ENCODE data around the gene VTI1A.

Gene VTI1A

DNA sequence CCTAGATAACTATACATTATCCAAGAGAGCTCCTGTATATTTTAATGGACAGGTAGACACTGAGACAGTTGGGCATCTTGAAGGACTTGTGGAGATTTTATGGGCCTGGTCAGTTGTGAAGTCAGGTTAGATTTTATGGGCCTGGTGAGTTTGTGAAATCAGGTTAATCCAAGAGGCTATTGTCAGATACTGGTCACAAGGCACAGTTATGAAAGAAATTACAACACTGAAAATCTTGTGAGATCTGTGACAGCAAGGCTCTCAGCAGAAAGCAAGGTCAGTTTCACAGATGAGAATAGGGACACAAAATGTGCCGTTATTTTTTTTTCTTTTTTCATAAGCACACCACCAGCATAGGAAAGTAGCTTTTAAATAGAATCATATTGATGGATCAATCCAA lies 167.6 kb downstream of the VTI1A start:
- DNase-seq (ENCODE audit: insufficient read length, low spot score) (no peak), FAIRE-seq (no peak)
- TF ChIP-seq, protein P1, sequence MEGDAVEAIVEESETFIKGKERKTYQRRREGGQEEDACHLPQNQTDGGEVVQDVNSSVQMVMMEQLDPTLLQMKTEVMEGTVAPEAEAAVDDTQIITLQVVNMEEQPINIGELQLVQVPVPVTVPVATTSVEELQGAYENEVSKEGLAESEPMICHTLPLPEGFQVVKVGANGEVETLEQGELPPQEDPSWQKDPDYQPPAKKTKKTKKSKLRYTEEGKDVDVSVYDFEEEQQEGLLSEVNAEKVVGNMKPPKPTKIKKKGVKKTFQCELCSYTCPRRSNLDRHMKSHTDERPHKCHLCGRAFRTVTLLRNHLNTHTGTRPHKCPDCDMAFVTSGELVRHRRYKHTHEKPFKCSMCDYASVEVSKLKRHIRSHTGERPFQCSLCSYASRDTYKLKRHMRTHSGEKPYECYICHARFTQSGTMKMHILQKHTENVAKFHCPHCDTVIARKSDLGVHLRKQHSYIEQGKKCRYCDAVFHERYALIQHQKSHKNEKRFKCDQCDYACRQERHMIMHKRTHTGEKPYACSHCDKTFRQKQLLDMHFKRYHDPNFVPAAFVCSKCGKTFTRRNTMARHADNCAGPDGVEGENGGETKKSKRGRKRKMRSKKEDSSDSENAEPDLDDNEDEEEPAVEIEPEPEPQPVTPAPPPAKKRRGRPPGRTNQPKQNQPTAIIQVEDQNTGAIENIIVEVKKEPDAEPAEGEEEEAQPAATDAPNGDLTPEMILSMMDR (IDR thresholded peaks at IDR 0.05; ENCODE audit: insufficient read depth, missing control alignments) = no peak

DNA sequence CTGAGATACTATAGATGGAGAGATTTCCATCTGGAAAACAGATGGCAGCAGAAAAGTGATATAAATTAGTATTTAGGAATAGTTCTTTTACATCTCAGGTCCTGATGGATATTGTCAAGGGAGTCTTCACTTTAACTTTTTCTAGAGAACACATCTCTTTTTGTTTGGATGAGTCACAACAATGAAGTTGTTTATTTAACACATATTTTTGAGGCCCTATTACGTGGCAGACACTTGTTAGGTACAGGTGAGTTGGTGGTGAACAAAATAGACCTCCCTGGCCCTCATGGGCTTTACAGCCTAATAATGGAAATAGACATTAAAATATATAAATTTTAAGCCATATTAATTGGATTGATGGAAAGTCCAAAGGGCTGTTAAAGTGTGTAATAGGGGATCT lies 168.3 kb downstream of the VTI1A start:
- no peak for FAIRE-seq
- TF ChIP-seq, protein P1 (IDR thresholded peaks at IDR 0.05; ENCODE audit: insufficient read depth, missing control alignments) = no peak
- no peak for DNase-seq (ENCODE audit: insufficient read length, low spot score)

DNA sequence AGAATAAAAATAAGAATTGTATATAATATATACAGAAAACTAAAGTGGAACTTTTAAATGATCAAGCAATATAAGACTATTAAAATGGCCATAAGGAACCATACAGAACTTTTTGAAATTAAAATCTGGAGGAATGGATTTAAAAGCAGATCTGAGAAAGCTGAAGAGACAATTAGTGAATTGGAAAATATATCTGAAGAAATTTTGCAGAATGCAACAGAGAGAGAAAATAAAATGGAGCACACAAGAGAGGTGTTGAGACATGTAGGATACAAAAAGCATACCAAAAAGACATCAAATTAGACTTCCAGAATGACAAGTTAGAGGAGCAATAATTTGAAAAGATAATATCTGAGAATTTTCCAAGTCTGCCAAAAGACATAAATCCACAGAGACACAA lies 169.6 kb downstream of the VTI1A start:
- FAIRE-seq = no peak
- TF ChIP-seq, protein P1 (IDR thresholded peaks at IDR 0.05; ENCODE audit: insufficient read depth, missing control alignments) = no peak
- DNase-seq (ENCODE audit: insufficient read length, low spot score) = no peak

DNA sequence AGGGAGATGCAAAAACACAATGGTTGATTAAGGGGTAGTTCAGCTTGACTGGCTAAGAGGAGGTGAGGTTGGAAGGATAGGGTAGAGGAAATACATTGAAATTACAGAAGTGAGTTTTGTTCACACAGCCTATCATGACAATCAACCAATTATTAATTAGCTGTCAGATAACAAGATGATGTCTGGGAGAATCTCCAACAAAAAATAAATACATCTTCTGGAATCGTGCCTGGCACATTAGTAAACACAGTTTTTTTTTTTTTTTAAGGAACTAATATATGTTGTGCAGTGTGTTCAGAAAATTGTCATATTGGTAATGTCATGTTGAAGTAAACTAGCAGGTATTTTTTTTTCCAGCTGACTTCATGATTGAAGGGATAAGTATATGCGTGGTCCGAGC lies 171.8 kb downstream of the VTI1A start:
- DNase-seq (ENCODE audit: insufficient read length, low spot score) = no peak
- no peak for FAIRE-seq
- TF ChIP-seq, protein P1 (IDR thresholded peaks at IDR 0.05; ENCODE audit: insufficient read depth, missing control alignments) = no peak

DNA sequence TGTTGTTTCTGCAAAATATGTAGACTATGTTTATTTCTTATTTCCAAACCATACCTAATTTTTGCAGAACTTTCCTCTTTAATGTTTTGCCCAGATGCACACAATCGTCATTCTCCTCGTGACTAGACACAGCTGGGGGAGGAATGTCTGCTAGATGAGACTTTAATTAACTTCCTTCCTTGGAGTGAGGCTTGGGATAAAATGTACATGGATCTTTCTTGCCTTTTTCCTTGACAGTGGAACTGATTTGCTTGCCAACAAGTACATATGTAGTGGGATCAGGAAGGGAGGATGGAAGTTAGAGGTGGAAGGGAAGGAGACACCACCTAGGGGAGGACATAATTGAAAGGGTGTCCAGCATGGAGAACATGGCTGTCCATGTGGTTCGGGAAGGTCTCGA lies 172.5 kb downstream of the VTI1A start:
- TF ChIP-seq, protein P1 (IDR thresholded peaks at IDR 0.05; ENCODE audit: insufficient read depth, missing control alignments) = no peak
- no peak for FAIRE-seq
- no peak for DNase-seq (ENCODE audit: insufficient read length, low spot score)

DNA sequence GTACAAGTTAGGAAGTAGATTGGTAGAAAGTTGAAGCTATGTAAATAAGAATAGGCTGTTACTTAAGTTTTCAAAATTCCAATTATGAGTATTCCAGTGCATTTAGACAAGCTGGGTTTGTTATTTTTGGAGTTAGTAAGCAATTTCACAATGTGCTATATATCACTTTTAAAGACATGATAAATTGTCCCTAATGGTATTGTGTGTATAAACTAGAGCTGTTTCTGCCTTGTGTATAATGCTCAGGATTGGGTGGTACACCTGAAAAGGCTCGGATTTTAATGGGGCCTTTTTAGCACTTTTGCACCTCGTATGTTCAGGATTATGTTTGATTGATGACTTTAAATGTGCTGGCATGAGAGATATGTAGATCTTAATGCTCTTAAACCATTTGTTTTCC lies 175.8 kb downstream of the VTI1A start:
- DNase-seq (ENCODE audit: insufficient read length, low spot score) (no peak), FAIRE-seq (no peak)
- TF ChIP-seq, protein P1 (IDR thresholded peaks at IDR 0.05; ENCODE audit: insufficient read depth, missing control alignments) = no peak

DNA sequence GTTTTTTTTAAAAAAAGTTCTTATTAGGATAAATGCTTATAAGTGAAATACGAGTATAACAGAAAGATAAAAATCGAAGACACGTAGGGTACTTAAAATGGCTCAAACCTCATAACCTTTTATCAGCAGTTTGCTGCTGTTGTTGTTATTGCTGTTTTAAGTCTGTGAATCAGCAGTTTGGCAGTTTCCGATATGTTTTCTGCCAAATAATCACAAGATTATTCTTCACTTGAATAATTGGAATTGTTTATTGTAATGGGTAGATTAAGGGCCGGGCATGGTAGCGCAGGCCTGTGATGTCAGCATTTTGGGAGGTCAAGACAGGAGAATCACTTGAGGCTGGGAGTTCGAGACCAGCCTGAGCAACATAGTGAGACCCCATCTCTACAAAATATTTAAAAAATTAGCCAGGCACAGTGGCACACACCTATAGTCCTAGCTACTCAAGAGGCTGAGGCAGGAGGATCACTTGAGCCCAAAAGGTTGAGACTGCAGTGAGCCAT lies 177.6 kb downstream of the VTI1A start:
- FAIRE-seq = no peak
- TF ChIP-seq, protein P1 (IDR thresholded peaks at IDR 0.05; ENCODE audit: insufficient read depth, missing control alignments) = no peak

More for the DNA sequence above, 177.6 kb downstream of the VTI1A start:
- no peak for DNase-seq (ENCODE audit: insufficient read length, low spot score)
